Activated CD8-positive, alpha-beta memory T cell treated with anti-CD3 and anti-CD28 coated beads, Interleukin-2, amount 10 ng/mL, durations not matched to agents 7 days and 5 days (primary cell): ENCODE data around the gene BASP1. TPM values are rescaled to one million over a fixed set of nuclear protein-coding genes. Genes with fewer than 3 reads are reported as not detected.
"Not testable (repeated sequence)": the region's sequence is repeated elsewhere in the genome, so short reads cannot be mapped to it uniquely, and the experiment has no call there.

ENCODE experiments used
- ATAC-seq: fragments of 150-1000 bp; cut with Tn5 transposase; one replicate; pipeline ENCODE4 v1.10.0; 2021; ENCODE audit warnings: moderate library complexity
- CTCF ChIA-PET: fragments of 350-600 bp; sonication (Branson Sonifier 250); formaldehyde crosslinking; loops from one replicate; lab custom pipeline; 2021; ENCODE audit warnings: antibody characterized with exemption; lab: Charles Lee
- DNase-seq: peaks from one replicate; pipeline ENCODE4 v3.0.0-alpha.2; 2020
- H3K27ac Mint-ChIP-seq: one replicate; pipeline ENCODE4 v1.8.0; 2021; ENCODE audit warnings: mild to moderate bottlenecking, mixed read lengths
- H3K27me3 Mint-ChIP-seq: one replicate; pipeline ENCODE4 v1.8.0; 2021; ENCODE audit warnings: mixed read lengths
- H3K36me3 Mint-ChIP-seq: one replicate; pipeline ENCODE4 v1.8.0; 2021; ENCODE audit warnings: mild to moderate bottlenecking, mixed read lengths
- H3K4me1 Mint-ChIP-seq: one replicate; pipeline ENCODE4 v1.8.0; 2021; ENCODE audit warnings: mixed read lengths
- H3K4me3 Mint-ChIP-seq: one replicate; pipeline ENCODE4 v1.8.0; 2021; ENCODE audit warnings: mild to moderate bottlenecking, moderate library complexity, mixed read lengths
- H3K9me3 Mint-ChIP-seq: one replicate; pipeline ENCODE4 v1.8.0; 2022; ENCODE audit warnings: low read depth, mixed read lengths
- total RNA-seq, 2 experiments: library from RNA; stranded (reverse); gene quantifications; one replicate each; pipeline ENCODE4 v1.2.3, GENCODE V29; 2021

Gene BASP1
- total RNA-seq, 2 experiments from 2014 or later = 0.75 TPM; not detected in 1

DNA sequence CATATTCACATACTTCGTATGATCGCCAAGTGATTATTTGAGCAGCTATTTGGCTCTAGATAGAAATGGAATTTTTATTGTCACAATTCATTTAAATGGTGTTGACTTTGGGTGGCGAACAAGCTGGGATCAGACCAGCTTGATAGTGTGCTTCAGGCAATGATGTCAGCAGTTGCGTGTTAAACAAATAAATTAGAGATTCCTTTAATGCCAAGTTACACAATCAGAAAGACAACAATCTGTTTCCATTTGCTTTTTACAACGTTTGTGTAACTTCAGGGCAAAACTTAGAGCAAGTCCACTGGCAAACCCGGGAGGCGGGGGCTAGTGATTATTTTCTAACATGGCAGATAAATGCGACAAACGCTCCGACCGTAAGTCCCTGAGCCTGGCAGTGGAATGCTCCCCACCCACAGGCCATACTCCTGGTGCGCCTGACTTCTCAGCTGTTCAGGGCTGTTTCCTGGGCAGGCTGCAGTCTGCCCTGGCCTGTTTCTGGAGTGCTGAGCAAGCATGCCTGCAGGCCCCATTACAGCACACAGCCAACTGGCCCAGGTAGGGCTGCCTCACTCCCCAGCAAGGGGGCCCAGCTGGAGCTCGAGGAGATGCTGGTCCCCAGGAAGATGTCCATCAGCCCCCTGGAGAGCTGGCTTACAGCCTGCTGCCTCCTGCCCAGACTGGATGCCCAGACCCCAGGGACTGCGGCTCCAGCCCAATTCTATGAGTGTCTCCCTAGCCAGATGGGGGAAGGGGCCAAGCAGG lies 88.7 kb downstream of the BASP1 start:
- Mint-ChIP-seq H3K27me3 (no peaks in the 10 kb centered on the region), H3K27ac (no peak overlapping the region), H3K4me1 (no peaks in the 10 kb centered on the region), H3K4me3 (no peak overlapping the region), H3K36me3 (no peaks in the 10 kb centered on the region), H3K9me3 (peaks cover 7% of the 10 kb centered on the region)
- CTCF ChIA-PET = no interaction called here
- DNase-seq = no peak
- ATAC-seq = no peak

DNA sequence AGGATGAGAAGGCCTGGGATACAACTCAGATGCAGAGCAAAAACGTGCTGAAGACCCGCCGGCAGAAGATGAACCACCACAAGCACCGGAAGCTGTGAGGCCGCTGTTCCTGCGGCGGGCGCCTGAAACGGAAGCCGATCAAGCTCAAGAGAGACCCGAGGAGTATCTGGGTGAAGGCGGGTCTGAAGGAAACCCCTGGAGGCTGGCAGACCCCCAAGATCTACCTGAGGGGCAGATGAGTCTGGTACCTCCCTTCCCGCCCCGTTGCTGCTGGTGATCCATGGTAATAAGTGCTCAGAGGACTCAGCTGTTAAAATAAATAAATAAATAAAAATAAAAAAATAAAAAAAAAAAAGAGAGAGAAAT lies 89.3 kb downstream of the BASP1 start:
- no peaks in the 10 kb centered on the region for H3K4me1 Mint-ChIP-seq
- no peak overlapping the region for H3K4me3 Mint-ChIP-seq
- no peaks in the 10 kb centered on the region for H3K27me3 Mint-ChIP-seq
- no peaks in the 10 kb centered on the region for H3K36me3 Mint-ChIP-seq
- H3K9me3 Mint-ChIP-seq = peaks cover 7% of the 10 kb centered on the region
- no peak for DNase-seq
- ATAC-seq = no peak
- no peak overlapping the region for H3K27ac Mint-ChIP-seq
- CTCF ChIA-PET = no interaction called here

DNA sequence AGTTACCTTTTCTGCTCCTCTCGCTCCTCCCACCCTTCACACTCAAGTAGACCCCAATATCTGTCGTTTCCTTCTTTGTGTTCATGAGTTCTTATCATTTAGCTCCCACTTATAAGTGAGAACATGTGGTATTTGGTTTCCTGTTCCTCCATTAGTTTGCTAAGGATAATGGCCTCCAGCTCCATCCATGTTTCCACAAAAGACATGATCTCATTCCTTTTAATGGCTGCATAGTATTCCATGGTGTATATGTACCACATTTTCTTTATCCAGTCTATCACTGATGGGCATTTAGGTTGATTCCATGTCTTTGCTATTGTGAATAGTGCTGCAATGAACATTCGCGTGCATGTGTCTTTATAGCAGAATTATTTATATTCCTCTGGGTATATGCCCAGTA lies 90.0 kb downstream of the BASP1 start:
- H3K9me3 Mint-ChIP-seq, H3K27me3 Mint-ChIP-seq, H3K4me1 Mint-ChIP-seq, DNase-seq, H3K36me3 Mint-ChIP-seq, H3K27ac Mint-ChIP-seq, CTCF ChIA-PET, ATAC-seq, H3K4me3 Mint-ChIP-seq: not testable (repeated sequence)

- DNase-seq (no peak), ATAC-seq (no peak)
- H3K4me1 Mint-ChIP-seq = no peaks in the 10 kb centered on the region
- peaks cover 10% of the 10 kb centered on the region for H3K9me3 Mint-ChIP-seq
- no peak overlapping the region for H3K4me3 Mint-ChIP-seq
- CTCF ChIA-PET = no interaction called here
- no peaks in the 10 kb centered on the region for H3K27me3 Mint-ChIP-seq
- no peaks in the 10 kb centered on the region for H3K36me3 Mint-ChIP-seq
- H3K27ac Mint-ChIP-seq = no peak overlapping the region
Observed at GRCh38 chr5:17308326-17309065, 91.1 kb downstream of the BASP1 start.

- Mint-ChIP-seq H3K27ac (no peak overlapping the region), H3K9me3 (peaks cover 8% of the 10 kb centered on the region), H3K36me3 (no peaks in the 10 kb centered on the region), H3K4me1 (no peaks in the 10 kb centered on the region), H3K27me3 (no peaks in the 10 kb centered on the region), H3K4me3 (no peak overlapping the region)
- CTCF ChIA-PET = no interaction called here
- ATAC-seq (no peak), DNase-seq (no peak)
Observed at GRCh38 chr5:17309462-17309861, 92.0 kb downstream of the BASP1 start.

GRCh38 chr5:17310502-17310901 lies 93.1 kb downstream of the BASP1 start:
- H3K4me1 Mint-ChIP-seq, DNase-seq, H3K4me3 Mint-ChIP-seq, H3K27me3 Mint-ChIP-seq, CTCF ChIA-PET, ATAC-seq, H3K27ac Mint-ChIP-seq, H3K36me3 Mint-ChIP-seq, H3K9me3 Mint-ChIP-seq: not testable (repeated sequence)

DNA sequence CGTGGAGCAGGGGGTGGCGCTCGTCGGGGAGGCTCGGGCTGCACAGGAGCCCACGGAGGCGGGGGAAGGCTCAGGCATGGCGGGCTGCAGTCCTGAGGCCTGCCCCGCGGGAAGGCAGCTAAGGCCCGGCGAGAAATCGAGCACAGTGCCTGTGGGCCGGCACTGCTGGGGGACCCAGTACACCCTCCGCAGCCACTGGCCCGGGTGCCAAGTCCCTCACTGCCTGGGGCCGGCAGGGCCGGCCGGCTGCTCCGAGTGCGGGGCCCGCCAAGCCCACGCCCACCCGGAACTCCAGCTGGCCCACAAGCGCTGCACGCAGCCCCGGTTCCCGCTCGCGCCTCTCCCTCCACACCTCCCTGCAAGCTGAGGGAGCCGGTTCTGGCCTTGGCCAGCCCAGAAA lies 94.4 kb downstream of the BASP1 start:
- H3K27me3 Mint-ChIP-seq, CTCF ChIA-PET, H3K27ac Mint-ChIP-seq, H3K4me1 Mint-ChIP-seq, ATAC-seq, DNase-seq, H3K4me3 Mint-ChIP-seq, H3K36me3 Mint-ChIP-seq: not testable (repeated sequence)
- H3K9me3 Mint-ChIP-seq = peaks cover 10% of the 10 kb centered on the region

- Mint-ChIP-seq H3K27me3 (no peaks in the 10 kb centered on the region), H3K4me1 (no peaks in the 10 kb centered on the region), H3K27ac (no peak overlapping the region), H3K36me3 (no peaks in the 10 kb centered on the region), H3K9me3 (peaks cover 9% of the 10 kb centered on the region), H3K4me3 (no peak overlapping the region)
- CTCF ChIA-PET = no interaction called here
- DNase-seq (no peak), ATAC-seq (no peak)
Observed at GRCh38 chr5:17312358-17312757, 94.9 kb downstream of the BASP1 start.

DNA sequence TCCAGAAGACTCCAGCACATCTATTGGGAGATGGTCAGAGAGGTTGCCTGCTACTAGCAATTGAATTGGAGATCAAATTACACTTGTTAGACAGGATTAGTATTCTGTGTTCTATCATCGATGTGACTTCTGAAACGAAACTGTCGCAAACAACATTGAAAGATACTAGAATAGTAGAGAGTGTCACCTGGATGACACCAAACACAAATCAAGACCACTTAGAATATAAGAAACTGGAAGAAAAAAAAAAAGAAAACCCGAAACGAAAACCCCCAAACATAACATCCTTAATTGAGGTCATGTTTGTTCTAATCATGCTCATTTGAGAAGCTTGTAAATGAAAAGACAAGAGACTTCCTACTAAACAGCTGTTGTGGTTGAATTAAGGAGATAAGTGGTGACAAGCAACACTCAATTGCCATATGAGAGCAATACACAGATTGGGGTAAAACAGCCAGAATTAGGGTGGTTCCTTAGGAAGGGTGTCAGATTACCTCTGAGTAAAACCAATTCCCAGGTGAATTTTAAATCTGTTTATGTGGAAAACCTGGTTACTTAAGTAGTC lies 97.6 kb downstream of the BASP1 start:
- DNase-seq = no peak
- Mint-ChIP-seq H3K36me3 (no peaks in the 10 kb centered on the region), H3K27me3 (no peaks in the 10 kb centered on the region), H3K4me1 (no peaks in the 10 kb centered on the region), H3K9me3 (peaks cover 10% of the 10 kb centered on the region), H3K4me3 (no peak overlapping the region), H3K27ac (no peak overlapping the region)
- CTCF ChIA-PET = no interaction called here
- no peak for ATAC-seq

DNA sequence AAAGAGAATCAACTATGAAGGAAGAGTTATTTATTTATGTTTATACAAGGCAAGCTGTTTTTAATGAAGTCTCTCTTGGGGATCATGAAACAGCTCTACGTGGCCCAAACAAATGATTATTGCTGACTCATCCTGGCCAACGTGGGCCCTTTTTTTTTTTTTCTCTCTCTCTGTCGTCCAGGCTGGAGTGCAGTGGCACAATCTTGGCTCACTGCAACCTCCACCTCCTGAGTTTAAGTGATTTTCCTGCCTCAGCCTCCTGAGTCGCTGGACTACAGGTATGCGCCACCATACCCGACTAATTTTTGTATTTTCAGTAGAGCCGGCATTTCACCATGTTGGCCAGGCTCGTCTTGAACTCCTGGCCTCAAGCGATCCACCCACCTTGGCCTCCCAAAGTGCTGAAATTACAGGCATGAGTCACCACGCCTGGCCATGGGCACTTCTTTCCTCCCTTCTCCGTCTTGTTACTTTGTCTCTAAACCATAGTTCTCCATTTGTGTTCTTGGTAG lies 98.3 kb downstream of the BASP1 start:
- Mint-ChIP-seq H3K27me3 (no peaks in the 10 kb centered on the region), H3K4me1 (no peaks in the 10 kb centered on the region), H3K27ac (no peak overlapping the region)

GRCh38 chr5:17316970-17317459 lies 99.6 kb downstream of the BASP1 start:
- H3K4me3 Mint-ChIP-seq = no peak overlapping the region
- no peaks in the 10 kb centered on the region for H3K4me1 Mint-ChIP-seq
- no peaks in the 10 kb centered on the region for H3K36me3 Mint-ChIP-seq
- DNase-seq (no peak), ATAC-seq (no peak)
- H3K9me3 Mint-ChIP-seq = peaks cover 17% of the 10 kb centered on the region
- no peak overlapping the region for H3K27ac Mint-ChIP-seq
- H3K27me3 Mint-ChIP-seq = no peaks in the 10 kb centered on the region
- CTCF ChIA-PET = no interaction called here

More for the DNA sequence above, 98.3 kb downstream of the BASP1 start:
- no peak for DNase-seq
- H3K9me3 Mint-ChIP-seq = peaks cover 16% of the 10 kb centered on the region
- CTCF ChIA-PET = no interaction called here
- H3K4me3 Mint-ChIP-seq = no peak overlapping the region
- H3K36me3 Mint-ChIP-seq = no peaks in the 10 kb centered on the region
- no peak for ATAC-seq

DNA sequence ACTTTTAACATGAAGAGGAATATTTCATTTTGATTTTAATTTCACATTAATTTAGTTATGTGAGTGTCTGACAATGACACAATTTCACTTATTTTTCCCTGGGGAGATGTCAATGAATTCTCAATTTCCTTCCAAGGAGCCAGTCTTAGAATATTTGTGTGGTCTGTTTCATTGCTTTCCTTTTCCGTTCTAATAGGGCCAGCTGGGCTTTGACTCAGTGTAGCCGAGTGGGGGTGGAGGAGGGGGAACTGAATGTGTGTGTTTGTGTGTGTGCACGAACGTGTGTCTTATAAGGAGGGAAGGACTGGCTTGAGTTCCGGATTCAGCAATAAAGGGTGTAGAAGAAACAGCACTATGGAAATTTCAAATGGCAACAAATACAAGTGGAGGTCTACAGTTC lies 100.0 kb downstream of the BASP1 start:
- no peak for DNase-seq
- Mint-ChIP-seq H3K27ac (no peak overlapping the region), H3K4me1 (no peaks in the 10 kb centered on the region), H3K27me3 (no peaks in the 10 kb centered on the region), H3K36me3 (no peaks in the 10 kb centered on the region), H3K4me3 (no peak overlapping the region), H3K9me3 (peaks cover 14% of the 10 kb centered on the region)
- CTCF ChIA-PET = no interaction called here
- ATAC-seq = no peak

- DNase-seq, H3K36me3 Mint-ChIP-seq, H3K27ac Mint-ChIP-seq, ATAC-seq, H3K4me3 Mint-ChIP-seq, CTCF ChIA-PET, H3K4me1 Mint-ChIP-seq, H3K27me3 Mint-ChIP-seq: not testable (repeated sequence)
- H3K9me3 Mint-ChIP-seq = peaks cover 19% of the 10 kb centered on the region
Observed at GRCh38 chr5:17319095-17319494, 101.7 kb downstream of the BASP1 start.
